Measurements from ENCODE around the gene TIFAB.

The TIFAB gene

DNA sequence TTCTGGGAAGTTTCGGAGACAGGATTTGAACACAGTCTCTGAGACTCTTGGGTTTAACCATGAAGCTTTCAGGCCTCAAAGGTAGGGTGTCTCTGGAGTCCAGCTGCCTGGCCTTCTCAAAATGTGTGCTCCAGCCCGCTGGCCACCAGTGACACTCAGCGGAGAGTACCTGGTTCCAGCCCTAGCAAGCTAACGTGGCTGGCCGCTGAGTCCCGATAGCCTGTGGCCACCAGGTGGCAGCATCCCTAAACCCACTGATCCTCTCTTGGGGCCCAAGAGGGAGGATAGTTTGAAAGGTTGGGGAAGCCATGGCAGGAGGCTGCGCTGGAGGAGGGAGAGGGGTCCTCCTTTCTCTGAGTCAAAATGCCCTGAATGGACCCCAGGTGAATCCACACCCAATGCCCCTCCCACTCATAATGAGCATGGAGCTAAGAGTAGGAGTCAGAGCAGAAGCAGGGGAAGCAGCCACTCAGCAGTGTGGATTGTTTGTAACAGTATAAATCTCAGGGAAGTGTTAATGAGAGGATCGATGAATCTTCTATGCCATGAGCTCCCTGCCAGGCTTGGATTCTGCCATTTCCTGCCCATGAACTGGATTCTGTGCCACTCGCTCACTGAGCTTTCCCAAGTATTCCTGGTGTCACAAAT, 5.4 kb upstream of the TIFAB start:
- peak; percentile 31 for DNase-seq

DNA sequence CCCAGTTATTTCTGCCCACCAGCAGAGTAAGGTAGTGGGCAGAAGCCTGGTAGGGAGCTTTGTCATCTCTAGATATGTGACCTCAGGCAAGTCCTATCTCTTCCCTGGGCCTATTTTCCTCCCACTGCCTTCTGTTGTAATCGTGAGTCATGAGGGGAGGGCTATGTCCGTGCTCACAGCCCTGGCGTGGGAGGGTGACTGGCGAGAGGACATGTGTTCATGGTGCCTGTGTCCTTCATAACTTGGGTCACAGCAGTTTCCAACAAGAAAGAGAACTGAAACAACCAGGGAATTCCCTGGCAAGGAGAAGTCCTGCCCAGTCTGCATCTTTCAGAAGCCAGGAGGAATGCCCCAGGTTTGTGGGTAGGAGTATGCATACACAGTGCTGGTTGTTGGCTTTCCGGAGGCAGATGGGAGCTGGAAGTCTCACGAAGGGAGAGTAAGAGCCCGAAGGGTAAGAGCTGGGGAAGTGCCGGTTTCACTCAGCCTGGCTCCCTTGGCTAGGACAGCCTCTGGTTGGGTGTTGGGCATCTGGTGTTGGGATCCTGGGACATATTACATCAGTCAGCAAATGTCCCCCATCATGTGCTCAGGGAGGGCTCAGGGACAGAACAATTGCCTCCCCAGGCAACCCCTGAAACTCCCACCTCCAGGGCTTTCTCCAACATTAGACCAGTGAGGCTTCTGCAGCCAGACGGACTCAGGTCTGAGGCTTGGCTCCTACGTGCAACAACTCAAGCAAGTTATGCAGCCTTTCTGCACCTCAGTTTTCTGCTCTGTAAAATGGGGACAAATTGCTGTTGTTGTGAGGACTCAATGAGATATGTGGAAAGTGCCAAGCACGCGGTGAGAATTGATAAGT, 4.3 kb upstream of the TIFAB start:
- peak; percentile 54 for DNase-seq

DNA sequence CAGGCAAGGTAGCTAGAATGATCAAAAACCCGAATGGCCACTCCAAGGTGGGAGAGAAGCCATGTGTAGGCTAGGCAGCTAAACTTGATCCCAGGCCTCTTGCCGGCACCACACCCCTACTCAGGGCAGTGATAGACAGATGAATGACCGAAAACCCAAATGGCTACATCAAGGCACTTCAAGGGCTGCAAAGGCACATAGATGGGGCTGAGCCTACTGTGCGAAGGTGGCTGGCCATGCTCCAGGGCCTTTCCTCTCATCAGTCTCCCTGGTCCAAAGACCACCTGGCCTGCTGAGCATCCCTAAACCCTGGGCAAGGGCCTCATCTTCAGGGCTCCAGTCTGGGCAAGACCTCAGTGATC, 3.7 kb upstream of the TIFAB start:
- no peak for DNase-seq

DNA sequence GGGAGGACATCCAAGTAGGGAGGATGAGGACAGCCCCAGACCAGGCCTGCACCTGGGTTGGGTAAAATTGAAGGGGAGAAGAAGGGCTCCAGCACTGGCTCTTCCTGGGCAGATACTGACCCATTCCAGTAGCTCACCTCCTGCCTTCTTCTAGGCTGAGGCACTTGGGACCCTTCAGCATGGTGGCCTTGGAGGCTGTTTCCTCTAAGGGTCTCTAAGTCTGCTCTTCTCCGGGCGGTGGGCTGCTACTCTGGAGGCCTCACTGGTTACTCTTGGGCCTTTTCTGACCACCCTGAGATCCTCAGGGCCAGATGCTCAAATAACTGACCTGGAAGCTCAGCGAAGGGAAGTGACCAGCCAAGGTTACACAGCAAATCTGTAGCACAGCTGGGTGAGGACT, 2.8 kb upstream of the TIFAB start:
- no peak for DNase-seq

DNA sequence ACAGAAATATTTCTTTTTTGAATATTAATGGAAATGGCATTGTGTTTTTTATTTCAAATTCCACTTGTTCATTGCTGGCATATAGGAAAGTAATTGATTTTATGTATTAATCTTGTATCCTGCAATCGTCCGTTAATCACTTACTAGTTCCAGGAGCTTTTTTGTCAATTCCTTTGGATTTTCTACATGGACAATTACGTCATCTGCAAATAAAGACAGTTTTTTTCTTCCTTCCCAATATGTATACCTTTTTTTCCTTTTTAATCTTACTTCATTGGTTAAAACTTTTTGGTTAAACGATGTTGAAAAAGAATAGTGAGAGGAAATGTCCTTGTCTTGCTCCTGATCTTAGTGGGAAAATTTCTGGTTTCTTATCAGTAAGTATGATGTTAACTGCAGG, 1.5 kb upstream of the TIFAB start:
- no peak for DNase-seq

DNA sequence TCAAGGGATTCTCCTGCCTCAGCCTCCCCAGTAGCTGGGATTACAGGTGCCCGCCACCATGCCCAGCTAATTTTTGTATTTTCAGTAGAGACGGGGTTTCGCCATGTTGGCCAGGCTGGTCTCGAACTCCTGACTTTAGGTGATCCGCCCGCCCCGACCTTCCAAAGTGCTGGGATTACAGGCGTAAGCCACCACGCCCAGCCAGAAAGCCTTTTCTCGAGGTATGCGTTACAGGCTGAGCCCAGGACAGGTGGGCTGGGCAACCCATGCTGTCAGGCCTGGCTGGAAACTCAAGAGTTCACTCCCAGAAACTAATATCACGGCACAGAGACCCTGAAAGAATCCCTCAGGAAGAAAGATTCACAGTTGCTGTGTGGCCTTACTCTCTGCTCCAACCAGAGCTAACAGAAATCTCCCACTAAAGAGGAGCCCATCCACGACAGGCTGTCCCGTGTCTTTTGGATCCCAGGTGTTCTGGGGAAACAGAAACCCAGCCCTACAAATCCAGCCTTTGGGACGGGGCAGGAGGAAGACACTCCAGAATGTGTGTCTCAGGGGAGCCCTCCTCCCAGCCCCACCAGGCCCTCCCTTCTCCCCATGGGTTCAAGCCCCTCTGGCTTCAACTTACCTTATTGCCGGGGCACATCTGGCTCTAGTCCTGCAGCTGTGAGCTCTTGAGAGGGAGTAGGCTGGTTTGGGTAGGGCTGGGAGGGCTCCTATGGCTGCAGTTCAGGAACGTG, 400 bp downstream of the TIFAB start:
- no peak for DNase-seq

DNA sequence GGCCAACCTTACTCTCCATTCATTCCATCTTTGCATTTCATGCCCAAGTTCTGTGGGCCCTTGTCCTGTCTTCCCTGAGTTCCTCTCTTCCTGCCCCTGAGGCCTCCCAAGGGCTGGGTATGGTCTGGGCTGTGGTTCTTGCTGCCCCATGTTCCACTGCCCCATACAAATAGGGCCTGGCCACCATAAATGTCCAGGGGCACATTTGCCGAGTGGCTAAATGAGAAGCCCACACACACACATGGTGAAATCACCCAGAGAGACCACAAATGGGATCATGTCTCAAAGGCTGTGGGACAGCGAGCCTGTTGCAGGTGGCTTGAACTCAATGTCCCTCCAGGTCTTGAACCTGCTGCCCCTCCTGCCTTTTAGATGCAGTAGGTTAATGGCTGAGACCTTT, 1.2 kb downstream of the TIFAB start:
- no peak for DNase-seq

DNA sequence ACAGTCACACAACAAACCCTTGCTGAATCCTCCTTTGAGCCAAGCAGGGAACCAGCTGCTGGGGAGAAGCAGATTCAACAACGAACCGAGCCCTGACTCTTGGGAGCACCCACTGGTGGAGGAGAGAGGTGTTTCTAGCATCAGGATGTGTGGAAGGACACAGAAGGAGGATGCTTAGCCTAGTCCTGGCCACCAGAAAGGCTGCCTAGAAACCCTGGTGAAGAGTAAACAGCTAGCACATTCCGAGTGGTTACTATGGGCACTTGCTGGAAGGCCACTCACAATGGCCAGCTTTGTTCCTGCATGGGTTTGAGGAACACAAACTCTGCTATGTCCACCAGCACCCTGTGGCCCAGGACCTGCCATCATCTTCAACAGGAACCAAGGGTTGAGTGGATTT, 1.8 kb downstream of the TIFAB start:
- no peak for DNase-seq

DNA sequence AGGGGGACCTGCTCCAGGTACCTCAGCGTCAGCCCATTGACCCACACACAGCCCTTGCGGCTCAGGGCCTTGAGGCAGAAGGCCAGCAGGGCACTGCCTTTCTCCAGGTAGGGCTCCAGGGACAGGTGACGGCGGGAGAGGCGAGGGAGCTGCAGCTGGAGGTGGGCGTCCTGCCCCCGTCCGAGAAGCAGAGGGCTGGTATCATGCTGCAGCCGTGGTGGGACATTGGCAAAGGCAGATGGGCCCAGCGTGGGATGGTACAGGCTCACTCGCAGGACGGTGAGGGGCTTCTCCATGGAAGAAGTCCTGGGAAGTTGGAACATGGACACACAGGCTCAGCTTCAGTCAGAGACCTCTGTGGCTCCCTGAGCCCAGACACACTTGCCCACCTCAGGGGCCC, 2.5 kb downstream of the TIFAB start:
- DNase-seq, result no peak

DNA sequence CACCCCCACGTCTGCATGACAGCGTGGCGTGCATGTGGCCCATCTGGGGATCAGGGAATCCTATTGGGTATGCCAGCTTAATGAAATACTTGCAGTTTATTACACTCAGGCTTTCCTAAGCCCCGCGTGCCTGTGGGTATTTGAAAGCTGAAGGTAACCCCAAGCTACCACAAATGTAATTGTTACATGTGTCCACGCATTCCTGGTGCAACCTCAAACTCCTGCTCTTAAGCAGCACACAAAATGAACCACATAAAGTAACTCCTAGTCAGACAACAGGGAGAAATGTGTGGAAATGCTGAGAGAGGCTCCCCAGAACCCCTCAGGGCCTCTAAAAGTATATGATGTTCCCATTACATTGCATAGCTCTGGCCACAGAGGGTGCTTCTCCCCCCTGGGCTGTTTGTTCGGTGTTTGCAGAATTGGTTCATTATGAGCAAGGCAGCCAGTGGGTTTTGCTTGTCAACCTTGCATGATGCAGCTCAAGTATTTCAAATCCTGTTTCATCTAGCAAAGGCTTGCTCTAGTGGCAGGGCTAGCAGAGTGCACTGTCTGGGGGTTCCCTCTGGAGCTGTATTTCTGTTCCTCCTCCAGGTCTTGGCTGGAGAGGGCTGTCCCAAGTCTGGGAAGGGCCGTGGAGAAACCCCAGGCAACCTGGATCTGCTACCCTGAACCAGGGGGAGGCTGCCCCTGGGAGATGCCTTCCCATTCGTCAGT, 3.2 kb downstream of the TIFAB start:
- DNase-seq, result no peak

DNA sequence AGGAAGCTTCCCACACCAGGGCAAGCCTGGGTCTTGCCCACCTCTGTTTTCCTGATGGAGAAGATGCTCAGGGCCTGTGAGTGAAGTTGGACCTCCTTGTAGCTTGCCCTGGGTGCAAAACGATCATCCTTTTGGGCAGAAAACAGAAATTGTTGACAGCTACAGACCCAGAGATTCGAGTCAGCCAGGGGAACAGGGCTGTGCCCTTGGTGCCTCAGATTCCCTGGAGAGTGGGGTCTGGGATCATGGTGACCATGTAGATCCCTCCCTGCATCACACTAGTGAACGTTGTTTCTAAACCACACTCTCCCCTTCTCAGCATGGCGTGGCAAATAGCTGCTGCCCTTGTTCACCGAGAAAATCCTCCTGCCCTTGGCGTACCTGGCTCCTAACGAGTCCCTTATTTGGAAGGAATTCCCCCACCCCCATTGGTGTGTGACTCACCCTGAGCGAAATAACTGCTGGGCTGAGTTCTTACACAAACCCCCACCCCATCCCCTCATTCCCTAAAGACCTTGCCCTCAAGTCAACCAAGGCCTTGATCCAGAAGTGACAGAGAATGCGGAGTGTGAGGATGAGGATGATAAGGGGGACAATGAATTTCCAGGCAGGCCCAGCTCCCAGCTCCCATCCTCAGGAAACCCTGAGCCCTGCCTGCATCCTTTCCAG, 3.9 kb downstream of the TIFAB start:
- DNase-seq, result no peak

DNA sequence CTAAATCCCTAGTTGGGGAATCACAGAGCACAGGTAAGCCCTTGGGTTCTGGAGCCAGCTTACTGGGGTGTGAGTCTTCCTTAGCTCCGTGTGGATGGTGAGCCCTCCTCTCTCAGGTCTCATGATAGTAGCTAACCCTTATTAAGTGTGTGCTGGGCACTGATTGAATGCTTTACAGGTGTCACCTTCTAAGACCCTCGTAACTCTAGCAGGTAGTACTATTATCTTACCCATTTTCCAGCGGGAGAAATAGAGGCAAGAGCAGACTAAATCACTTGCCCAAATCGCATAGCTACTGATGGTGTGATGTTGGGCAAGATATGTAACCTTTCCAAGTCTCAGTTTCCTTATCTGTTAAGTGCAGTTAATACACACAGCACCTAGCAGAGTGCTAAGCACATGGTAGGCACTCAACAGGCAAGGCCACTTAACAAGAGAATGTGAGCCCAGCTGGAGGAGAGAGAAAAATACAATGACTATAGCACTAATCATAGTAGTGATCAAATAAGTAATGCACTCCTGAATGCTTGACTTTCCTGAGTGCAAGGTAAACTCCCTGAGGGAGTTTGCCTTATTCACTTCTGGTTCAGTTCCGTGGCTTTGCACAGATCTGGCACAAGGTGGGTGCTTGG, 4.7 kb downstream of the TIFAB start, which contains the start of gene DCANP1:
DCANP1 (minus strand) TSS at position 51 of the 632 bp plus-strand sequence. CDS start 240 bp downstream, outside the sequence.
- no peak for DNase-seq

DNA sequence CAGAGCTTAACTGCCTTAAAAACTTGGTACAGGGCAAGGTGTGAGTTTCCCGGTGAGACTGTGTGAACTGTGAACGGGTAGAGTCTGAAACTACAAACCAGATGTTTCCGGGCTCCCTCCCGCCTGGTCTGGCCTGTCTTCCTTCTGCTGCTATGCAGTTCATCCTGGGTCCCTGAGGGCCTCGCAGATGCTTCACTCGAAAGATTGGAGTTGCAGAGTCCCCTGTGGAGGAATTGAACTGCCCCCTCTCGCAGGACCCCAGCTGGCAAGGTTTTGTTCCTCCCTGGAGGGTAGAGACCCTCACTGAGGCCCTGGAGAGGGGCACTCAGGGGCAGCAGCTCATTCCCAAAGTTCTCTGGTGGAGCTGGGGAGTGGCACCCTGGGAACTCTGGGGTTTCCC, 5.5 kb downstream of the TIFAB start:
- no peak for DNase-seq

DNA sequence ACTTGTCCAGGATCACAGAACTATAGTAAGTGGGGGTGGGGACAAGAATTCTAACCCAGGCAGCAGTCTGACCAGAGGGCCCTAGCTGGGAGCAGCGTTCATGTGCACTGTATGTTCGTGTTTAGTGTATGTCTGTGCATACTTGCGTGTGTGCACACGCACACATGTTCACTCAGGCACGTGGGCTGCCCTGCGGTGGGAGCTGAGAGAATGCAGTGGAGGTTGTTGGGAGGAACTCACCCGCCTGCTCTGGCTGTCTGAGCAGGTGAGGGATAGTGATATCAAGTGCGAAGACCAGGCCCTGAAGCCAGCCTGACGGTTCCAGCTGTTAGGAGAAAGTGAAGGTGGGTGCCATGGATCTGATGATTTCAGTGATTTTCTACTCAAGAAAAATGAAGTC, 5.9 kb downstream of the TIFAB start:
- no peak for DNase-seq

DNA sequence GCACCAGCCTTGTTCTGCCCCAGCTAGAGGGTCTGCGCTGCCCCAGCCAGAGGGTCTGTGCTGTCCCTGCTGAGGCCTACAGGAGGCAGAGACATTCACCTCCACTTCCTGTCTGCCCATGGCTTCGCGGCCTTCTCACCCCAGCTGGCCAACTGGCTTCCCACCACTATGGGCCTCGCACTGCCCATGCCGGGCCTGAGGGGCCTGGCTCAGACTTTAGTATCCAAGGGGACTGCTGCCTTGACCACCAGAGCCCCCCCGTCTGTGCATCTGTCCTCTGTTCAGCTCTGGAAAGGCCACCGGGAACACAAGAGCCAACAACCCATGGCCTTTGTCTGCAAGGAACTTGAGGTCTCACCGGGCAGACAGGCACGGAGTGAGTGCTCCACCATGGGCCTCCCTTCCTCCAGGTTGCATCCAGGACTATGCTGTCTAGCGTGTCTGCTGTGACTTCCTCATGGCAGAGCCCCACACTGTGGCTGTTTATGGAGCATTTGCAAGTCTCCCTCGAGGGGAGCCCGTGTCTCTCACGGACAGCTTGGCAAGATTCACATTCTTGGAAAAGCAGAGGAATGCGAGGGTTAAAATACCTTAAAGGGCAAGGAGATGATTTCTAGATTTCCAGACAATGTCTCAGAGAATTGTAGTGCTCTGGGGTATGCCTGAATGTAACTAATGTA, 6.7 kb downstream of the TIFAB start:
- DNase-seq, result no peak

DNA sequence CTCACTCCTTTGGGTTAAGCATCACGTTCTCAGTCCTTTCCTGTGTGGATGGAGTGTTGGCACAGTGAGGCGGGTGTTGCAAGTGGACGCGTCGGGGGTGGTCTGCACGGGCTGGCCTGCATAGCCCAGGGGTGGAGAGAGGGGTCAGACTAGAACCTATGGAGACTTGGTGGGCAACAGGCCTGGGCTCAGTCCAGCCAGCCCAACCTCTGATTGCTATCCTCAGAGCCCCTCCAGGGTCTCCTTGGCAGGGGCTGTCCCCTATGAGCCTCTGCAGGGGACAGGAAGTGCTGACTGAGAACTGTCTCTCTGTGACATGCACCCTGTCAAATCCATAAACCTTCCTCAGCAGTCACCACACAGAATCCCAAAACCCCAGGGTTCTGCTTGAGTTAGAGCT, 7.3 kb downstream of the TIFAB start:
- no peak for DNase-seq

DNA sequence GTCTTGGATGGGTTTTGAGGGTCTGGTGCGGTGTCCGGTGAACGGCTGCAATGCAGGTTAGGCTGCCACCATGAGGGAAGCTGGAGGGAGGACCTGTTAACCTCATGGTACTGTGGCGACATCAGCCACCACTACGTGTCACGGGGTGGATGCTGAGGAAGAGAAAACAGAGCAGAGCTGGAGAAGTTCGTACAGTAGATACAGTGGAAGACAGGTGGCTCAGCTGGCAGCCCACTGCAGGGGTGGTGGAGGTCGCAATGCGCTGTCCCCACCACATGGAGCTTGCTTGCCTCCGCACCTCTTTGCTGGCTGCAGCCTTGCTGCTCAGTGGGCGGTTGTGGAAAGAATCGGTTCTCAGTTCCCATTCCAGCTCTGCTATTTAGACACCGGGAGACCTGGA, 7.8 kb downstream of the TIFAB start:
- no peak for DNase-seq

DNA sequence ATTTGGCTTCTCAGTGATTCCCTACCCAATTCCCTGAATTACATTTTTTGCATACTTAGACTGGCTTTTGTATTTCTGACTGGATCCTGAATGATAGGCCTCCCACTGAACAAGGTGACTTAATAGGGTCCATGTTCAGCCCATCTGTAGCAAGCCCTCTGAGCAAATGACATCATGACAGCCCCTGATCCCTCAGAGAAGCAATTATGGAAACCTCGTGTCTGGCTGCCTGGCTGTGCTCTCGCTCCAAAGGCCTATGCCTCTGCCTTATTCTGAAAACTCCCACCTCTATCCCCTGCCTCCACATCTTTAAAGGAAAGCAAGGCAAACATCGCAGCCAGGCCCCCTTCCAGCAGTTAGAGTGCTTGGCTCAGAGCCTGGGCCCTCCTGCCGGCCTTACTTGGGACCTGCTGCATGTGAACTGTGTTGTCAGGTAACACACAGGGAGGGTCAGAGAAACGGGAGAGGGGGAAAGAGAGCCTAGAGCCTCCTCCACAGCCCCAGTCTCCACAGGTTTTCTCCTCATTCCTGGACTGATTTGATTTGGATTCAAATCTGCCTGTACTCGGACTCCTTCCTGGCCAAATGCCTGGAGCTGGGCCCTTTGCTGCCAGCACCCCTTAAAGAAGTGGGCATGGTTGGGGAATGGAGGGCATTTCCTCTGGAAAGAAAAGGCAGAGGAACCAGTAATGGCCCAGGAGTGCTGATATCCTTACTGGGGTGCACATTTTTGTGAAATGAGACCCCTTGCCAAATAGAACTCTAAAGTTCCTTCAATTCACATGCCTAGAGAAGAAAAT, 8.8 kb downstream of the TIFAB start:
- no peak for DNase-seq

DNA sequence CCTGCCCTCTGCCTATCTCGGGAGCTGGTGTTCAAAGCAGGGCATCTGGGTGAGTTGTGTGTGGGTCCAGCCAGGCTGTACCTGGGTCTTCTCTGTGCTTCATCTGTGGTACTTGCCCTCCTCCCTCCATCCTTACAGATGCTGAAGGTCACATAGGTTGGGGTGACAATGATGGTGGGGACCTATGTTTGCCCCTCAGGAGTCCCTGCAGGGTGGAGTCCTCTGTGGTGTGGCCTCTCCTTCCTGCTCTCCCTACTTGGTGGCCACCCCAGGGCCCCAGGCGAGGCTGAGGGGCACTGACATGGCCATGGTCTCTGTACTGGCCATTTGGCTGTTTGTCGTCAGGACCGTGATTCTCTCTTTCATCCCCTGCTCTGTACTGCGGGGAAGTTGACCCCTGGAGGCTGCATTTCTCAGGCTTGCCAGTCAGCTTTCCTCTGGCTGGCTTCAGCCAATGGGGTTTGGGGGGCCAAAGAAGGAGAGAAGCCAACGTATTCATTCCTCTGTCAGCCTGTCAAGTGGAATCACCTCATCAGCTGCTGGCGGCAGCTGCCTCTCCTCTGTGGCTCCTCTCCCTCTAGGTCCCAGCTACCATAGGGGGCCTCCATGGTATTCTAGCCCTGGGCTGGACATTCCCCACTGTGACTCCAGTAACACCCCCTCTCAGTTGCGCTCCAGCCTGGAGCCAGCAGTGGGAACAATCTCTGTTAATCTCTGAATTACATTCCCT, 9.6 kb downstream of the TIFAB start:
- no peak for DNase-seq

DNA sequence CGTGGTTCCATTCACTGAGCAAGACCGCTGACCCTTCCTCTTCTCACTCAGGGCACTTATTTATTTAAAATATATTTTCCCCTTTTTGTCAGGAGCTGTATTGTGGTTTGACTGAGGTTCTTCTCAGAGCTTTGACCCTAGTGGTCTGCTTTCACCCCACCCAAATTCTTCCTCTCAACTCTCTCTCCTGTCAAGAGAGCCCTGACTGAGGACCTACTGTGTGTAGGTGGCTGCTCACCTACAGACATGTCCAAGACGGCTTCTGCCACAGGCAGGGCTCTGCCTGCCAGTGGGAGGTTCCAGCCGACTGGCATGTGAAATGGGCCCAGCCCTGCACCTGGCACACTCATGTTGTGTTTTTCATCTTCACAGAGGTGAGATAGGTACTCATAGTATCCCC, 10.2 kb downstream of the TIFAB start:
- DNase-seq, result no peak

Data from HCEC 1CT (cell line).